Peyer's patch (tissue), 4 donors: ENCODE measurements around the gene AOAH.

Experiments used
- POLR2A ChIP-seq, 2 donors: fragments of 450-650 bp; IDR thresholded peaks; one replicate each; pipeline ENCODE4 v1.5.1; 2017; ENCODE audit warnings: antibody characterized with exemption in 2 of 2, mild to moderate bottlenecking in 2 of 2, moderate library complexity in 2 of 2
- TF ChIP-seq, protein P1 (sequence below), 6 experiments: fragments of 450-650 bp in 4 of 6; fragments of 200-600 bp in 2 of 6; sonication (generic) in 1 of 6; IDR thresholded peaks; one replicate each; pipeline ENCODE4 v1.5.1; 2017 to 2019; ENCODE audit warnings: antibody characterized with exemption in 6 of 6, mild to moderate bottlenecking in 3 of 6, moderate library complexity in 1 of 6

DNA sequence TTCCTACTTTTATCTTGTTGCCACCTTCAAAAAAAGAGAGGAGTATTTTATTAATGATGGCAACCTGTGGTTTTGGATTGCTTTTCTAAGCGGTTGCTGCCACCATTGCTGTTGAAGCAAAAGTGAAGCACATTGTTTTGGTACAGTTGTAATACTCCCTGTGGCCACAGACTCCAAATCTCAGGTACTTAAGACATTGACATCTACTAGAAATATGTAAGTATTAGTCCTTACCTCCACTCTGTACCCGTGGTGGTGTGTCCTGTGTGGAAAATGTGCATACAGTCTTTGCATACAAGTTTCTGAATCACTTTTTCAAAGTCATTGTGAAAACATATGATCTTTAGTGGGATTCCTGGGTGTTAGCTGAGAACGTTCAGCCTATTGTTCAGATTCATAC lies 248.9 kb downstream of the AOAH start:
- TF ChIP-seq, protein P1, sequence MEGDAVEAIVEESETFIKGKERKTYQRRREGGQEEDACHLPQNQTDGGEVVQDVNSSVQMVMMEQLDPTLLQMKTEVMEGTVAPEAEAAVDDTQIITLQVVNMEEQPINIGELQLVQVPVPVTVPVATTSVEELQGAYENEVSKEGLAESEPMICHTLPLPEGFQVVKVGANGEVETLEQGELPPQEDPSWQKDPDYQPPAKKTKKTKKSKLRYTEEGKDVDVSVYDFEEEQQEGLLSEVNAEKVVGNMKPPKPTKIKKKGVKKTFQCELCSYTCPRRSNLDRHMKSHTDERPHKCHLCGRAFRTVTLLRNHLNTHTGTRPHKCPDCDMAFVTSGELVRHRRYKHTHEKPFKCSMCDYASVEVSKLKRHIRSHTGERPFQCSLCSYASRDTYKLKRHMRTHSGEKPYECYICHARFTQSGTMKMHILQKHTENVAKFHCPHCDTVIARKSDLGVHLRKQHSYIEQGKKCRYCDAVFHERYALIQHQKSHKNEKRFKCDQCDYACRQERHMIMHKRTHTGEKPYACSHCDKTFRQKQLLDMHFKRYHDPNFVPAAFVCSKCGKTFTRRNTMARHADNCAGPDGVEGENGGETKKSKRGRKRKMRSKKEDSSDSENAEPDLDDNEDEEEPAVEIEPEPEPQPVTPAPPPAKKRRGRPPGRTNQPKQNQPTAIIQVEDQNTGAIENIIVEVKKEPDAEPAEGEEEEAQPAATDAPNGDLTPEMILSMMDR (IDR thresholded peaks at IDR 0.05) = no peak
- TF ChIP-seq POLR2A (IDR thresholded peaks at IDR 0.05) = no peak
